Astrocyte of the spinal cord (primary cell): ENCODE measurements around the gene MAP2K4.

ENCODE experiments used
- DNase-seq: peaks from one replicate; pipeline ENCODE4 v3.0.0; 2011; ENCODE audit warnings: low read depth, low spot score
- H3K4me3 ChIP-seq: 2 replicates; pipeline ENCODE4 v1.5.1; 2011; ENCODE audit warnings: low read depth, mild to moderate bottlenecking, low read length, moderate library complexity
- in situ Hi-C: cut with HindIII; loops from 2 replicates; pipeline ENCODE4 v1.10.0; 2017; ENCODE audit warnings: low sequenced_read_pairs
- TF ChIP-seq, protein P1 (sequence below): IDR thresholded peaks from 2 replicates; pipeline ENCODE4 v1.5.1; 2012; ENCODE audit warnings: low read depth, mild to moderate bottlenecking, low read length, inconsistent platforms

The MAP2K4 gene

DNA sequence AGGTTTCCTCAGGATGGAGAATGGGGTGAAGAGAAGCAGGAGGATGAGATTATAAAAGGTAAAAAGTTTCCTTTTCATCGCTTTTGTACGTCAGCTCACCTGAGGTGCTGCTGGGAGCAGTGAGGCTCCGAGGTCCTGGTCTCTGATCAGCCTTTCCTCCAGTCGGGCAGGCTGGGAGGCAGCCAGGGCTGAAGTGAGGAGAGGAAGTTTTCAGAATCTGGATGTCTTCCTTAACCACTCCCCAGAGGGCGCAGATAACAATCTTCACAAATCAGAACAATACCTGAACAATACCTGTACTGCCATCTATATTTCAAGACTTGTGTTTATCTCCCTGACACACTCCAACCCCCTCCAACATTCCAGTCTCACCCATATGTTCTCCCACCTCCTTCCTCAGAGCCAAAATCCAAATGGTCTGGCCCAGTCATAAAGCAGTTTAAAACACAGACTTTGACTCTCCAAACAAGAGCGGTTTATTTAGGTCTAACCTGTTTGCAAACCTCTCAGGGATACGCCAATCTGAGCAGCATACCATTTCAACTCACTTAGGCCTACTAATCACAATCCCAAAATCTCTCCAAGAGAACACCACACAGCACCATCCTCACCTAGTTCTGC lies 30.2 kb upstream of the MAP2K4 start:
- TF ChIP-seq, protein P1, sequence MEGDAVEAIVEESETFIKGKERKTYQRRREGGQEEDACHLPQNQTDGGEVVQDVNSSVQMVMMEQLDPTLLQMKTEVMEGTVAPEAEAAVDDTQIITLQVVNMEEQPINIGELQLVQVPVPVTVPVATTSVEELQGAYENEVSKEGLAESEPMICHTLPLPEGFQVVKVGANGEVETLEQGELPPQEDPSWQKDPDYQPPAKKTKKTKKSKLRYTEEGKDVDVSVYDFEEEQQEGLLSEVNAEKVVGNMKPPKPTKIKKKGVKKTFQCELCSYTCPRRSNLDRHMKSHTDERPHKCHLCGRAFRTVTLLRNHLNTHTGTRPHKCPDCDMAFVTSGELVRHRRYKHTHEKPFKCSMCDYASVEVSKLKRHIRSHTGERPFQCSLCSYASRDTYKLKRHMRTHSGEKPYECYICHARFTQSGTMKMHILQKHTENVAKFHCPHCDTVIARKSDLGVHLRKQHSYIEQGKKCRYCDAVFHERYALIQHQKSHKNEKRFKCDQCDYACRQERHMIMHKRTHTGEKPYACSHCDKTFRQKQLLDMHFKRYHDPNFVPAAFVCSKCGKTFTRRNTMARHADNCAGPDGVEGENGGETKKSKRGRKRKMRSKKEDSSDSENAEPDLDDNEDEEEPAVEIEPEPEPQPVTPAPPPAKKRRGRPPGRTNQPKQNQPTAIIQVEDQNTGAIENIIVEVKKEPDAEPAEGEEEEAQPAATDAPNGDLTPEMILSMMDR: no peak
- no peak for DNase-seq
- no peak overlapping the region for H3K4me3 ChIP-seq
- in situ Hi-C loops: no loop called here

DNA sequence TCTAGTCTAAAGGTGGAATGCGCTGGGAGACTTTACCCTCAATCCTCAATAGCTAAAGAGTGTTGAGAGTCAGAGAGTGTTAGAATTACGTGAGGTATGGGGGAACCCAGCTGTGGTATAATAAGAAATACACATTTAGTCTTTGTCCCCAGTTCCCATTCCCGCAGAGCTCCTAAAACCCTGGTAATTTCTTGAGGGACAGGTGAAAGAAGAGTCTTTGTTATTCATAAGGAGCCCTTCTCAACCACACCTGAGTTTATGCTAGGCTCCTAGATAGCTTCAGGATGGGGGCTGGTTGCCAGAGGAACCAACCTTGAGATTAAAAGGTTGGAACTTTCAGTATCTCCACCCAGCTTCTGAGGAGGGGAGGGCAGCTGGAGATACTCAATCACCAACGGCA lies 29.2 kb upstream of the MAP2K4 start:
- TF ChIP-seq, protein P1: no peak
- in situ Hi-C loops: no loop called here
- no peak for DNase-seq
- H3K4me3 ChIP-seq: no peak overlapping the region

DNA sequence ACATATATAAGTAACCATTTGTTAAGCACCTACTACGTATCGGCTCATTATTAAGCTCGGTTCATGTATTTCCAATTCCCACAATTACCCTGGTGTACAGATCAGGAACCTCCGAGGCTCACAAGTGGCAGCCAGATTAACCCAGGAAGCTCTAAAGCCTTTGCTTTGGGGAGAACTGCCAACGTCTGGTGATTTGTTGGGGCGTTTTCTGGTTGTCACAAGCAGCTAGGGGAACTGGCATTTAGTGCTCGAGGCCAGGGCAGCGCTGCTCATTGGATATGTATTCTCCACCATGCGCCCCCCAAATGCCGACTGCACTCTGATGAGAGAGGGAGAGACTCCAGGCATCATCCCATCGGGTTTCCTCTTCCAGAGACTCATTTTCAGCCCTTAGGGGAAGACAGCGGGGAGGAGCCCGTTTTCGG lies 23.9 kb upstream of the MAP2K4 start:
- TF ChIP-seq, protein P1: no peak
- DNase-seq: no peak
- in situ Hi-C loops: no loop called here

DNA sequence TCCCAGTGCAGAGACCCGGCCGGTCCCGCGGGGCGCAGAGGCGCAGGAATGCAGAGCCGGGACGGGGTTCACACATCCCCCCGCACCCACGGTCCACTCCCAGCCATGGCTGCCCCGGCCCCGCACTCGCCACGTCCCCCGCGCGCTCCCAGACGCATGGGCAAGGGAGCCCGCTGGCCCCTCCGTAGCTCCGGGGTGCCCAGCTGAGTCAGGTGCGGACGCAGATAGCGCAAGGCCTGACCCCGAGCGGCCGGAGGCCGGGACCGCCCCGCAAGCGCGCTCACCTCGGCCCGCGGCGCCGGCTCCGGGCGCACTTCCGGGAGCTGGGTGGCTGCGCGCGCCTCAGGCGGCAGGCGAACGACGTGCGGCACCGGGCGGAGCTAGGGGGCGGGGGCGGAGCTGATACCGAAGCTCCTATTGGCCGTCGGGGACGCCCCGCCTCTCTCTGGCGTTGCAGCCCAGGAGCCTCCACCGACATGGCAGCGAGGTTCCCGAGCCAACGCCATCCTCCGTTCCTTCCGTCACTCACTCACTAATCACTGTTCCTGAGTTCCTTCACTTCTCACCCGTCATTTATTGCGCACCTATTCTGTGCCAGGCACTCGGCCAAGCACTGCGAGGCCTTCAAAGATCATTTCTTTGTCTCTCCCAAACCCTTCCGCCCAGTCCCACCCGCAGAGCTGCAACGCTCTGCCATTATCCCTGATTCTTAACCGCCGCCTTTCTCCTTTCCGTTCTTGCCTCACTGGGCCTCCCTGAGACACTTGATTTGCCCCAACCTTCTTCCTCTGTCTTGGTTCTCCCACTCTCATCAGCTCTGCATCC lies 23.3 kb upstream of the MAP2K4 start, which contains the start of gene ZNF18:
Gene ZNF18, minus strand, starts transcription at position 329 of the 825 bp plus-strand sequence. CDS start 4,646 bp downstream, outside the sequence.
- in situ Hi-C loops: no loop called here
- peak; percentile 93 for DNase-seq
- TF ChIP-seq, protein P1: no peak
- peak within 1 kb of the TSS; percentile 93 for H3K4me3 ChIP-seq

More for the DNA sequence above, 23.9 kb upstream of the MAP2K4 start:
- H3K4me3 ChIP-seq: peak overlapping the region; percentile 93

DNA sequence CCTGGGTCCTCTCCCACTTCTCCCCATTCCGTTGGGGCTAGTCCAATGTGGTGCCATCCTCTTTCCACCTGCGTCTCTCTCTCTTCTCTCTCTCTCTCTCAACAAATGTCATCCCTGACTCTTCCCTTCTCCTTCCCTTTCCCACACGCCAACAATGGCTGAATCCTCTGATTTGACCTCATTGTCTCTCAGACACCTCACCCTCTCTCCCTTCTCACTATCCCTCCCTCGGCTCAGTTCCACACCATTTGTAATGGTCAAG lies 22.8 kb upstream of the MAP2K4 start:
- TF ChIP-seq, protein P1: no peak
- H3K4me3 ChIP-seq: peak overlapping the region; percentile 93
- in situ Hi-C loops: no loop called here
- DNase-seq: no peak

DNA sequence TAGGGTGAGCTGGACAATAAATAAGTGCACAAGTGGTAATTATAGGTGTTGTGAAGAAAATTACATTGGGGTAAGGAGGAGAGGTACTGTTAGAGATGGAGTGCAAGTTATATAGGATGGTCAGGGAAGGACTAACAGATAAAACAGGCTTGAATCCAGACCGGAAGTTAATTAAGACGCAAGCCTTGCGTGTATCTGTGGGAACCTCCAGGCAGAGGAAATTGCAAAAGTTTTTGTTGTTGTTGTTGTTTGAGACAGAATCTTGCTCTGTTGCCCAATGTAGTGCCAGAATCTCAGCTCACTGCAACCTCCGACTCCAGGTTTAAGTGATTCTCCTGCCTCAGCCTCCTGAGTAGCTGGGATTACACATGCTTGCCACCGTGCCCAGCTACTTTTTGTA lies 21.0 kb upstream of the MAP2K4 start:
- DNase-seq: no peak
- TF ChIP-seq, protein P1: no peak
- in situ Hi-C loops: no loop called here
- H3K4me3 ChIP-seq: no peak overlapping the region
